PC-3 (cell line): Measurements from ENCODE around the gene GPRIN3. TPM values are rescaled to one million over a fixed set of nuclear protein-coding genes. Genes with fewer than 3 reads are reported as not detected.

Experiments used
- ATAC-seq: fragments of 200-7000 bp; cut with Tn5 transposase; 2 replicates; pipeline ENCODE4 v1.9.1; 2020; ENCODE audit warnings: mild to moderate bottlenecking, moderate library complexity
- BruUV-seq: library from RNA; stranded (reverse); fragments of 400-500 nt; replicated peaks from 2 replicates; lab custom pipeline; 2021; lab: Mats Ljungman, UMichigan
- CTCF ChIA-PET: fragments of 300-600 bp; sonication (Branson Sonifier 250); formaldehyde crosslinking; loops from one replicate; lab custom pipeline; 2022; ENCODE audit warnings: antibody characterized with exemption; lab: Charles Lee
- POLR2A ChIA-PET: fragments of 300-600 bp; sonication (Branson Sonifier 250); formaldehyde crosslinking; loops from one replicate; lab custom pipeline; 2022; ENCODE audit warnings: antibody characterized with exemption; ENCODE audit not compliant: unreplicated experiment; lab: Charles Lee
- DNase-seq: peaks from one replicate; pipeline ENCODE4 v3.0.0-alpha.2; 2015
- H2AFZ ChIP-seq: fragments of 300-600 bp; sonication (generic); 2 replicates; pipeline ENCODE4 v1.6.0; 2016; ENCODE audit warnings: antibody characterized with exemption, low read length
- H3F3A ChIP-seq: fragments of 300-600 bp; sonication (generic); one replicate; pipeline ENCODE4 v1.6.0; 2017; ENCODE audit warnings: antibody characterized with exemption, low read length, control low read depth, mild to moderate bottlenecking; ENCODE audit not compliant: unreplicated experiment
- H3K27ac ChIP-seq: fragments of 300-600 bp; sonication (generic); 2 replicates; pipeline ENCODE4 v1.5.1; 2016; ENCODE audit warnings: mild to moderate bottlenecking, low read length
- H3K27me3 ChIP-seq: fragments of 300-600 bp; sonication (generic); 2 replicates; pipeline ENCODE4 v1.6.1; 2016; ENCODE audit warnings: low read length, mixed read lengths
- H3K36me3 ChIP-seq: fragments of 300-600 bp; sonication (generic); 2 replicates; pipeline ENCODE4 v1.6.1; 2016; ENCODE audit warnings: low read depth, mixed run types, low read length, mixed read lengths
- H3K4me1 ChIP-seq: fragments of 300-600 bp; sonication (generic); 2 replicates; pipeline ENCODE4 v1.5.1; 2016; ENCODE audit warnings: low read length; ENCODE audit not compliant: insufficient read depth
- H3K4me2 ChIP-seq: fragments of 300-600 bp; sonication (generic); 2 replicates; pipeline ENCODE4 v1.6.0; 2016; ENCODE audit warnings: low read length
- H3K4me3 ChIP-seq: fragments of 300-600 bp; sonication (generic); 2 replicates; pipeline ENCODE4 v1.5.1; 2016; ENCODE audit warnings: mild to moderate bottlenecking, low read length, mixed read lengths
- H3K79me2 ChIP-seq: fragments of 300-600 bp; sonication (generic); 2 replicates; pipeline ENCODE4 v1.6.1; 2017; ENCODE audit warnings: low read length, mixed read lengths
- H3K9ac ChIP-seq: fragments of 300-600 bp; sonication (generic); 2 replicates; pipeline ENCODE4 v1.6.0; 2016; ENCODE audit warnings: mild to moderate bottlenecking, low read length
- H3K9me2 ChIP-seq: fragments of 300-600 bp; sonication (generic); replicated peaks from 2 replicates; pipeline ENCODE4 v1.6.1; 2016; ENCODE audit warnings: mixed run types, low read length, mixed read lengths
- H3K9me3 ChIP-seq: fragments of 300-600 bp; sonication (generic); 2 replicates; pipeline ENCODE4 v1.6.1; 2016; ENCODE audit warnings: low read length, mixed read lengths
- H4K20me1 ChIP-seq: fragments of 300-600 bp; sonication (generic); 2 replicates; pipeline ENCODE4 v1.6.1; 2016; ENCODE audit warnings: low read length, mixed read lengths
- EZH2 ChIP-seq: fragments of 300-600 bp; sonication (generic); IDR thresholded peaks from one replicate; pipeline ENCODE4 v1.6.1; 2017; ENCODE audit warnings: antibody characterized with exemption, mild to moderate bottlenecking, low read length; ENCODE audit not compliant: unreplicated experiment
- EZH2phosphoT487 ChIP-seq: fragments of 300-600 bp; sonication (generic); IDR thresholded peaks from 2 replicates; pipeline ENCODE4 v1.6.1; 2018; ENCODE audit warnings: mild to moderate bottlenecking, antibody characterized with exemption, low read length, borderline replicate concordance
- intact Hi-C: fragments of 100-400 bp; cut with micrococcal nuclease; formaldehyde crosslinking; loops from 2 replicates; pipeline ENCODE4 v1.9.0; 2023
- total RNA-seq: library from RNA; depleted of rRNA; stranded (reverse); fragments of >200 nt; gene quantifications from 2 replicates; pipeline ENCODE4 v1.2.3, GENCODE V29; 2014
- TF ChIP-seq, protein P1 (sequence below): fragments of 300-600 bp; sonication (generic); conservative IDR thresholded peaks from 2 replicates; pipeline ENCODE4 v1.5.1; 2017; ENCODE audit warnings: antibody characterized with exemption, low read depth, mild to moderate bottlenecking, low read length

GPRIN3 gene
- total RNA-seq, 1 experiment from 2014 or later: not detected

DNA sequence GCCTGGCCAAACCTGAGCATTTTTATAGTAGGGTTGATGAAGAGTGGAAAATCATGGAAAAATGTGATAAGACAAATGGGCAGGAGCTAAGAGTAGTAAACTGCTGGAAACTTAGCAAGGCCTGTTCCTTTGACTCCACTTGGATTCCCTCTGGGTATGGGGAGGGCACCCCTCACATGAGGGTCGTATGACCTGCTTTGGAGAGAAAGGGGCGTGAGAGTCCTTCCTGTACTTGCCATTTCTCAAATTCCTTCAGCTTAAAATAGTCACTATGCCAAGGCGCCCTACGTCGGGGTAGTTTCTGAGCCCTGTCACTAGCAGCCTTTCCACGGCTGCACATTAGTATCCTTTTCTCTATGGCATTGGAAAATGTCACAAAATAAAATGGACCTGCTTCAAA lies 49.1 kb downstream of the GPRIN3 start:
- no peaks in the 10 kb centered on the region for H3F3A ChIP-seq
- H3K4me2 ChIP-seq: no peak overlapping the region
- no peak overlapping the region for H3K9ac ChIP-seq
- no peak for ATAC-seq
- H3K27me3 ChIP-seq: peaks cover 39% of the 10 kb centered on the region
- H2AFZ ChIP-seq: no peak overlapping the region
- no peaks in the 10 kb centered on the region for H4K20me1 ChIP-seq
- H3K4me1 ChIP-seq: no peaks in the 10 kb centered on the region
- no peaks in the 10 kb centered on the region for H3K36me3 ChIP-seq
- H3K27ac ChIP-seq: no peak overlapping the region
- no TSS peak for BruUV-seq
- POLR2A ChIA-PET: no interaction called here
- CTCF ChIA-PET: no interaction called here
- no peak overlapping the region for H3K4me3 ChIP-seq
- no peak for DNase-seq
- H3K9me2 ChIP-seq: no peaks in the 10 kb centered on the region
- H3K79me2 ChIP-seq: no peaks in the 10 kb centered on the region
- intact Hi-C loops: no loop called here
- no peaks in the 10 kb centered on the region for H3K9me3 ChIP-seq
- TF ChIP-seq, protein P1, sequence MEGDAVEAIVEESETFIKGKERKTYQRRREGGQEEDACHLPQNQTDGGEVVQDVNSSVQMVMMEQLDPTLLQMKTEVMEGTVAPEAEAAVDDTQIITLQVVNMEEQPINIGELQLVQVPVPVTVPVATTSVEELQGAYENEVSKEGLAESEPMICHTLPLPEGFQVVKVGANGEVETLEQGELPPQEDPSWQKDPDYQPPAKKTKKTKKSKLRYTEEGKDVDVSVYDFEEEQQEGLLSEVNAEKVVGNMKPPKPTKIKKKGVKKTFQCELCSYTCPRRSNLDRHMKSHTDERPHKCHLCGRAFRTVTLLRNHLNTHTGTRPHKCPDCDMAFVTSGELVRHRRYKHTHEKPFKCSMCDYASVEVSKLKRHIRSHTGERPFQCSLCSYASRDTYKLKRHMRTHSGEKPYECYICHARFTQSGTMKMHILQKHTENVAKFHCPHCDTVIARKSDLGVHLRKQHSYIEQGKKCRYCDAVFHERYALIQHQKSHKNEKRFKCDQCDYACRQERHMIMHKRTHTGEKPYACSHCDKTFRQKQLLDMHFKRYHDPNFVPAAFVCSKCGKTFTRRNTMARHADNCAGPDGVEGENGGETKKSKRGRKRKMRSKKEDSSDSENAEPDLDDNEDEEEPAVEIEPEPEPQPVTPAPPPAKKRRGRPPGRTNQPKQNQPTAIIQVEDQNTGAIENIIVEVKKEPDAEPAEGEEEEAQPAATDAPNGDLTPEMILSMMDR: no peak
- no peak for TF ChIP-seq EZH2
- no peak for TF ChIP-seq EZH2phosphoT487

DNA sequence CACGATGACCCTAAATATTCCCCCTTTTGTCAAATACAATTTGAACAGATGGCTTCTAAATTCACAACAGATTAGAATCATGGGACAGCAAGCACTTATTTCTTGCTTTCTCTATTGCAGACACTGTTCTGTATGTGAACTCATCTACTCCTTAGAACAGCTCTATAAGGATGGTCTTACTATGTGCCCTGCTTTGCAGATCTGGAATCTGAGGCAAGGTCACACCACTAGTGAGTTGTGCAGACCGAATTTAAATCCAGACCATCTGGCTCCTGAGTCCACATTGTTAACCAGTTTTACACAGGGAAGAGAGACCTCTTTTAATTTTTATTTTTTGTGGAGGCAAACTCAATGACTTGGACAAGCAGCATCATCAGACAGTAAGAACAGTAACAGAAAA lies 50.2 kb downstream of the GPRIN3 start:
- H3K9ac ChIP-seq: no peak overlapping the region
- no peak for DNase-seq
- intact Hi-C loops: no loop called here
- peaks cover 42% of the 10 kb centered on the region for H3K27me3 ChIP-seq
- H3K9me3 ChIP-seq: no peaks in the 10 kb centered on the region
- ChIA-PET POLR2A (no interaction called here), CTCF (no interaction called here)
- no peaks in the 10 kb centered on the region for H3K79me2 ChIP-seq
- no peak overlapping the region for H3K4me2 ChIP-seq
- BruUV-seq: no TSS peak
- ATAC-seq: no peak
- no peaks in the 10 kb centered on the region for H3K9me2 ChIP-seq
- TF ChIP-seq EZH2 (no peak), EZH2phosphoT487 (no peak)
- TF ChIP-seq, protein P1: no peak
- no peaks in the 10 kb centered on the region for H3F3A ChIP-seq
- no peaks in the 10 kb centered on the region for H4K20me1 ChIP-seq
- no peaks in the 10 kb centered on the region for H3K36me3 ChIP-seq
- H3K4me1 ChIP-seq: no peaks in the 10 kb centered on the region
- H3K4me3 ChIP-seq: no peak overlapping the region
- H2AFZ ChIP-seq: no peak overlapping the region
- no peak overlapping the region for H3K27ac ChIP-seq

DNA sequence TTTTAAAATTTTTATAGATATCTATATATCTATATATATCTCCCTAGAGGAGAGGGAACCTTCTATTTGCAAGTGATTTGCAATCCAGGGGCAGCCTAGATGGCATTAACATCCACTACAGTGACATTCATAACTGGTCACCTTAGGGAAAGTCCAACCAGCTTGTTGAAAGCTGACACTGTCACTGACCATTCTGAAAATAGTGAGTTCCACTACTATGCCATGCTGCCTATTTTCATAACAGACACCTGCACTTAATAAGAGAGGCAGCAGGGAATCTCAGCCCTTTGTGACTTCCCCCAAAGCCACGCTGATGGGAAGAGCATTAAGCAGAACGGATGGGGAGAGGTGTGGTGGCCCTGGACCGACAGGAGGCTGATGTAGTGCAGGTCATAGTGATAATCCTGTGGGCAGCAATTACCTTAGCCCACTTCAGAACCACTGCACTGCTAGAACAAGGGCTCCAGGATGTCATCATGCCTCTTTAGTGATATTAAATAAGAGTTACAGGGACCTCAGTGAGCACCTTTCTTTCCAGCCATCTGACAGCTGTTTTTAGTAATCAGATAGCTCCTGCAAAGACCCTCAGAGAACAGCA lies 51.3 kb downstream of the GPRIN3 start:
- Histone ChIP-seq H3K4me1 (no peaks in the 10 kb centered on the region), H3F3A (no peaks in the 10 kb centered on the region), H3K36me3 (no peaks in the 10 kb centered on the region), H4K20me1 (no peaks in the 10 kb centered on the region), H3K27me3 (peaks cover 42% of the 10 kb centered on the region), H3K9me2 (no peaks in the 10 kb centered on the region), H3K9ac (no peak overlapping the region), H3K27ac (no peak overlapping the region), H3K4me3 (no peak overlapping the region), H3K9me3 (no peaks in the 10 kb centered on the region), H3K4me2 (no peak overlapping the region), H2AFZ (no peak overlapping the region), H3K79me2 (no peaks in the 10 kb centered on the region)
- intact Hi-C loops: no loop called here
- TF ChIP-seq, protein P1: no peak
- TF ChIP-seq EZH2 (no peak), EZH2phosphoT487 (no peak)
- BruUV-seq: no TSS peak
- CTCF ChIA-PET: no interaction called here
- no peak for DNase-seq
- POLR2A ChIA-PET: no interaction called here
- ATAC-seq: no peak
